ENCODE measurements around the gene PHF21A. TPM values are rescaled to one million over a fixed set of nuclear protein-coding genes. Genes with fewer than 3 reads are reported as not detected.

The PHF21A gene
- total RNA-seq, 4 donors from 2014 or later = 34.4 to 58.6 (median 47.7) TPM

GRCh38 chr11:45967506-45967905 lies 153.7 kb downstream of the PHF21A start:
- no peak for TF ChIP-seq CTCF (IDR thresholded peaks at IDR 0.05; ENCODE audit: low read depth)

GRCh38 chr11:45964911-45965389 lies 156.3 kb downstream of the PHF21A start:
- TF ChIP-seq CTCF (IDR thresholded peaks at IDR 0.05; ENCODE audit: low read depth) = no peak

GRCh38 chr11:45961751-45962240 lies 159.5 kb downstream of the PHF21A start:
- TF ChIP-seq CTCF (IDR thresholded peaks at IDR 0.05; ENCODE audit: low read depth) = no peak

GRCh38 chr11:45960387-45961095 lies 160.7 kb downstream of the PHF21A start:
- TF ChIP-seq CTCF (IDR thresholded peaks at IDR 0.05; ENCODE audit: low read depth) = no peak

- no peak for TF ChIP-seq CTCF (IDR thresholded peaks at IDR 0.05; ENCODE audit: low read depth)
Observed at GRCh38 chr11:45959851-45960250, 161.4 kb downstream of the PHF21A start.

- no peak for TF ChIP-seq CTCF (IDR thresholded peaks at IDR 0.05; ENCODE audit: low read depth)
Observed at GRCh38 chr11:45949992-45950407, 171.3 kb downstream of the PHF21A start.

- no peak for TF ChIP-seq CTCF (IDR thresholded peaks at IDR 0.05; ENCODE audit: low read depth)
Observed at GRCh38 chr11:45948356-45948755, 172.9 kb downstream of the PHF21A start.
